Right ventricle myocardium inferior (tissue), 1 donor: Measurements from ENCODE around the gene DNAH11. TPM values are rescaled to one million over a fixed set of nuclear protein-coding genes. Genes with fewer than 3 reads are reported as not detected.

ENCODE experiments used
- ATAC-seq: fragments of 200-7000 bp; cut with Tn5 transposase; one replicate; pipeline ENCODE4 v1.9.1; 2020; ENCODE audit warnings: mild to moderate bottlenecking, moderate library complexity
- DNase-seq: peaks from one replicate; pipeline ENCODE4 v3.0.0; 2021; ENCODE audit errors: missing footprints
- intact Hi-C: fragments of 100-400 bp; cut with DNase I; formaldehyde crosslinking; loops from one replicate; pipeline ENCODE4 v1.11.0; 2022
- total RNA-seq: library from RNA; stranded (reverse); fragmentation: NEBNext Ultra II Directional; extraction: Animal tissue kit (Norgen Biotek cat#: 25700); gene quantifications from one replicate; pipeline ENCODE4 v1.2.1, GENCODE V29; 2021
- donor health status: DM: no; HTN: yes; CAD: no; lungs with severe emphysema.

Gene DNAH11
- total RNA-seq, 1 donor from 2014 or later: 0.08 TPM

- DNase-seq (no peak), ATAC-seq (no peak)
- intact Hi-C loops: no loop called here
These were observed 1.4 kb downstream of the DNAH11 start for GRCh38 chr7:21544303-21544656.

GRCh38 chr7:21544715-21545114 lies 1.9 kb downstream of the DNAH11 start:
- no peak for DNase-seq
- no peak for ATAC-seq
- intact Hi-C loops: no loop called here

- DNase-seq (no peak), ATAC-seq (no peak)
- intact Hi-C loops: no loop called here
These were observed 4.7 kb downstream of the DNAH11 start for GRCh38 chr7:21547501-21547900.

- ATAC-seq (no peak), DNase-seq (no peak)
- intact Hi-C loops: no loop called here
These were observed 5.7 kb downstream of the DNAH11 start for GRCh38 chr7:21548491-21548890.

GRCh38 chr7:21550076-21550475 lies 7.2 kb downstream of the DNAH11 start:
- no peak for ATAC-seq
- intact Hi-C loops: no loop called here
- DNase-seq: no peak

- ATAC-seq (no peak), DNase-seq (no peak)
- intact Hi-C loops: no loop called here
These were observed 8.1 kb downstream of the DNAH11 start for GRCh38 chr7:21550821-21551531.

GRCh38 chr7:21562385-21562784 lies 19.5 kb downstream of the DNAH11 start:
- DNase-seq: no peak
- intact Hi-C loops: no loop called here
- ATAC-seq: no peak

- intact Hi-C loops: no loop called here
These were observed 22.8 kb downstream of the DNAH11 start for GRCh38 chr7:21565614-21566013.

GRCh38 chr7:21566094-21566493 lies 23.3 kb downstream of the DNAH11 start:
- no peak for DNase-seq
- no peak for ATAC-seq
- intact Hi-C loops: no loop called here

More at GRCh38 chr7:21565614-21566013, 22.8 kb downstream of the DNAH11 start:
- DNase-seq (no peak), ATAC-seq (no peak)

GRCh38 chr7:21568762-21569161 lies 25.9 kb downstream of the DNAH11 start:
- DNase-seq (no peak), ATAC-seq (no peak)
- intact Hi-C loops: no loop called here

- ATAC-seq: no peak
- intact Hi-C loops: no loop called here
- no peak for DNase-seq
These were observed 29.8 kb downstream of the DNAH11 start for GRCh38 chr7:21572331-21573313.

GRCh38 chr7:21579341-21580072 lies 36.7 kb downstream of the DNAH11 start:
- intact Hi-C loops: no loop called here
- ATAC-seq (peak; percentile 32), DNase-seq (no peak)

- ATAC-seq: peak; percentile 82
- intact Hi-C loops: no loop called here
- DNase-seq: no peak
These were observed 37.3 kb downstream of the DNAH11 start for GRCh38 chr7:21580073-21580521.

GRCh38 chr7:21585070-21585724 lies 42.4 kb downstream of the DNAH11 start:
- DNase-seq: no peak
- no peak for ATAC-seq
- intact Hi-C loops: no loop called here

- intact Hi-C loops: no loop called here
- no peak for ATAC-seq
- DNase-seq: no peak
These were observed 44.4 kb downstream of the DNAH11 start for GRCh38 chr7:21587139-21587784.

- ATAC-seq: no peak
- intact Hi-C loops: no loop called here
These were observed 54.0 kb downstream of the DNAH11 start for GRCh38 chr7:21596801-21597200.

GRCh38 chr7:21603462-21603861 lies 60.6 kb downstream of the DNAH11 start:
- DNase-seq (no peak), ATAC-seq (no peak)
- intact Hi-C loops: no loop called here

More at GRCh38 chr7:21596801-21597200, 54.0 kb downstream of the DNAH11 start:
- DNase-seq: no peak
